Fibroblast of skin of right quadriceps (primary cell): ENCODE results near the gene TEX22.

Experiments used
- DNase-seq: peaks from one replicate; pipeline ENCODE4 v3.0.0-alpha.2; 2013

TEX22 gene

GRCh38 chr14:105385698-105386365 lies 12.5 kb upstream of the TEX22 start:
- no peak for DNase-seq

- no peak for DNase-seq
Observed at GRCh38 chr14:105386581-105387529, 11.5 kb upstream of the TEX22 start.

GRCh38 chr14:105387530-105387922 lies 10.8 kb upstream of the TEX22 start:
- no peak for DNase-seq

GRCh38 chr14:105388110-105388951 lies 10.0 kb upstream of the TEX22 start:
- no peak for DNase-seq

- no peak for DNase-seq
Observed at GRCh38 chr14:105388976-105389375, 9.4 kb upstream of the TEX22 start.

GRCh38 chr14:105389534-105389933 lies 8.8 kb upstream of the TEX22 start:
- no peak for DNase-seq

- no peak for DNase-seq
Observed at GRCh38 chr14:105389976-105390848, 8.1 kb upstream of the TEX22 start.

DNA sequence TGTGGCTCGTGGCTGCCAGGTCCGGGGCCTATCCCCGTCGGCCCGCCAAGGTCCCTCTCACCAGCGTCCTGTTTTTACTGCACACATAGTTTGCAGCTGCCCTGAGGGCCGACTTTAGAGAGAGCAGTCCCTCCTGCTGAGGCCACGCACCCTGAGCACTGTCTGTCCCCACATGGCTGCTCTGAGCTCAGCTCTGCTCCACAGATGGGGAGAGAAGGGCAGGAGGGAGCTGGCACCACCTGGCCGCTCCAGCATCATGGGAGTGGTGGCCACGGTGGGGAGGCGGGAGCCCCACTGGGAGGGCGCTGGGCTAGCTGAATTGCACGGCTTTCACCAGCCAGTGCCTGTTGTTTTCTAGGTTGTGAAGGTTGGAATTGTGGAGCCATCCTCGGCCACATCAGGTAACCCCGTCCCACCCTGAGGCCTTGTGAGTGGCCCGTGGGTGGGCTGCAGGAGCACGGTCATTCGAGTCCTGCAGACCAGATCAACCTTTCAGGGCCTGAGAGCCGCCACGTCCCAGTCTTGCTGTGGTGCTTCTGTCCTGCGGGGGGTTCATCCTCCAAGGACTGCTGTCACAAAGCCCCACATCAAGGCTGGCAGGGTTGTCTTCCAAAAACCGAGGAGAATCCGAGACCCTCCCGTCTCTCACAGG lies 7.4 kb upstream of the TEX22 start:
- no peak for DNase-seq

- no peak for DNase-seq
Observed at GRCh38 chr14:105391541-105391940, 6.8 kb upstream of the TEX22 start.

DNA sequence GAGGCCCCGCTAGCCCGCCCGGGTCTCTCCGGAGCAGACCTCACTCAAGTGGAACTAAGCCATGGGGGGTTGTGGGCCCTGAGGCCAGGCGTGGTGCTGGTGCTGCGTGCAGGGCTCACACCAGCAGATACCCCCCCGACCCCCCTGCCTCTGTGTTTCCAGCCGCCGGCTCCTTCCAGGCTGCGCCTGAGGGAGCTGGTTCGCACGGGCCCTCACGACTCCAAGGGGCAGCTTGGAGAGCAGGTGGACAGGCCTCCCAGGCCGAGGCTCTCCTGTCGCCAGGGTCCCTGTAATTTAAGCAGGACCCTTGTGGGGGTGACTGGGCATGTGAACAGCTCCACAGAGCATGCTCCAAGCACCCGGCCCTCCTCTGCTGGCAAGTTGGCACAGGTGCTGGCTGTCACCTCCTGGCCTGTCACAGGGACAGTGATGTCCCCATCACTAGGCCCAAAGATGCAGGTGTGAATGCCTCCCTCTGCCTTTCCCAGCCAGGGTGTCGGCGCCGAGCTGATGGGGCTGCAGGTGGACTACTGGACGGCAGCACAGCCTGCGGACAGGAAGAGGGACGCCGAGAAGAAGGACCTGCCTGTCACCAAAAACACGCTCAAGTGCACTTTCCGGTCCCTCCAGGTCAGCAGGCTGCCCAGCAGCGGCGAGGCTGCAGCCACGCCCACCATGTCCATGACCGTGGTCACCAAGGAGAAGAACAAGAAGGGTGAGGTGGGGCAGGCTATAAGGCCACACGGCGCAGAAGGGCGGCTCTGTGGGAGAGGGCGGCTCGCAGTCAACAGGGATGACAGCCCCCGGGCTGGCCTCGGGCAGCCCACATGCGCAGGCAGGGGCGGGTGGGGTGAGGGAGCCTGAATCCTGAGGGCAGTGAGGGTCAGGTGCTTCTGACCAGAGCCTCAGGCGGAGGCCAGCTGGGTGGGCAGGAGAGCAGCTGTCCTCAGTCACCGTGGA lies 5.9 kb upstream of the TEX22 start:
- DNase-seq: no peak

DNA sequence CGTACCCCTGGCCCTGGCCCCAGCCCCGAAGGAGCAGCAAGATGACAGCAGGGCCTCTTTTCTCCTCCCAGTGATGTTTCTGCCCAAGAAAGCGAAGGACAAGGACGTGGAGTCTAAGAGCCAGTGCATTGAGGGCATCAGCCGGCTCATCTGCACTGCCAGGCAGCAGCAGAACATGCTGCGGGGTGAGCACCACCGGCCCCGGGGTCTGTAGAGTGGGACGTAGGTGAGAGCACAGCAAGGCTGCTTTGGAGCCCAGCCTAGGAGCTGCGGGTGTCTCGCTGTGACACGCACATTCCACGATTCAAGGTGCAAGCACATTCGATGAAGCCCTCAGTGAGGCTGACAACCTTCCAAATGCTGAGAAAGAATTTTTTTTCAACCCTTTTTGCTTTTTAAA lies 5.2 kb upstream of the TEX22 start:
- no peak for DNase-seq

GRCh38 chr14:105394714-105395537 lies 3.4 kb upstream of the TEX22 start:
- no peak for DNase-seq

- no peak for DNase-seq
Observed at GRCh38 chr14:105395538-105395854, 2.8 kb upstream of the TEX22 start.

DNA sequence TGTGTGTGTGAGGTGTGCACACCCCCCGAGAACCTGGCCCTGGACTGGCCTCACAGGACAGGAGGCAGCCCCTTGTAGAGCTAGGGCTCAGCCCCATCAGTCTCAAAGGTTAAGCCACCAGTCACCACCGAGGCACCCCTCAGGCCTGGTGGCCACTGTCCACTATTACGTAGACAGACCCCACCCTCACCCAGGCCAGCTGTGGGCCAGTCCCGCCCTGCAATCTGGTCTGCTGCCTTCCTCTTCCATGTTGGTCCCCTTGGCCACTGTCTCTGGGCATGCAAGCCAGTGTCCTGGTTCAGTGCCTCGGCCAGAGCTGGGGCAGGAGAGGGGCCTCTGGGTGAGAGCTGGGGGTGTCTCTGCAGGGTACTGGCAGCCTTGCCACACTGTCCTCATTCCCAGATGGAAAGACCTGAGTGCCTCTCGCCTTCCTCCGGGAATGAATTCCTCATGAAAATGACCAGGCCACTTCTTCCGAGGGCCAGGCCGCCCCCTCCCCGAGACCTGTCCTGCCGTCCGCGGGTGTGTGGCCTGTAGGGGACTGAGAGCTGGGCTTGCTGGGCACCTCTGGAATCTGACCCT lies 897 bp upstream of the TEX22 start:
- no peak for DNase-seq

GRCh38 chr14:105398726-105399465 lies 558 bp downstream of the TEX22 start:
- DNase-seq: no peak

DNA sequence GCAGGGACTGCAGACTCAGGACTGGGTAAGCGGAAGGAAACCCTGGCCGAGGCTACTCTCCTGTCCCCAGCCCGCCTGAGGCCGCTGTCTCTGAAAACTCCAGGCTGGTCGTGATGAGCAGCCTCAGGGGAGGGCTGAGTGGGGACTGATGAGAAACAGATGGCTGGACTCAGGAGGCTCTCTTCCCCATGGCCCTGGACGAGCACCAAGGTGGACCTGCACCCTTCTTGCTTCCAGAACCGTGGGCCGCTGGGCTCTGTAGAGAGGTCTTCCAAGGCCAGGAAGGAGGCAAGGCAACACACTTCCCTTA lies 1.1 kb downstream of the TEX22 start:
- DNase-seq: no peak

GRCh38 chr14:105400016-105400415 lies 1.7 kb downstream of the TEX22 start:
- no peak for DNase-seq

DNA sequence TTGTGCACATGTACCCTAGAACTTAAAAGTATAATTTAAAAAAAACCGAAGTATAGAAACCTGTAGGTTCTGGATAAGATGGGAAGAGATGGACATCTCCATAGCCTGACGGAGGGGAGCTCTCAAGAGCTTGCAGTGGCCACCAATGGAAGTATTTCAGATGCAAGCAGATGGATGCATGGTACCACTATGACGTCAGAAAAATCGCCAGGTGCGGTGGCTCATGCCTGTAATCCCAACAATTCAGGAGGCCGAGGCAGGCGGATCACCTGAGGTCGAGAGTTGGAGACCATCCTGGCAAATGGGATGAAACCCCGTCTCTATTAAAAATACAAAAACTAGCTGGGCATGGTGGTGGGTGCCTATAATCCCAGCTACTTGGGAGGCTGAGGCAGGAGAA lies 3.4 kb downstream of the TEX22 start:
- no peak for DNase-seq

DNA sequence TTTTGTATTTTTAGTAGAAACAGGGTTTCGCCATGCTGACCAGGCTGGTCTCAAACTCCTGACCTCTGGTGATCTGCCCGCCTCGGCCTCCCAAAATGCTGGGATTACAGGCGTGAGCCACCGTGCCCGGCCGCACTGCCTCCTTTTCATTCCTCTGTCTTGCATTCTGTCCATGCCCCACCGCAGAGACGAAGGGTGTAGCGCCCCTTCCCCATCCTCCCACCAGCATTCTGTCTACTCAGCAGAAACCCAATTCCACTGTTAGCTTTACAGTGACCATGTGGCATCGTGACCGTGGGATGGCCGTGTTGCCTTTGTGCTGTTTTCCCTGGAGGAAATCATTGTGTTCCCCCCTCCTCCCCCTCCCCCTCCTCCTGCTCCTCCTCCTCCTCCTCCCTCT lies 10.3 kb downstream of the TEX22 start:
- DNase-seq: no peak
